SJSA1 (cell line): ENCODE data around the gene C10orf62. TPM values are rescaled to one million over a fixed set of nuclear protein-coding genes. Genes with fewer than 3 reads are reported as not detected.

ENCODE experiments used
- DNase-seq, 2 experiments: peaks; one replicate each; pipeline ENCODE4 v3.0.0-alpha.2; 2015 to 2020; ENCODE audit warnings: low spot score in 2 of 2, low read depth in 1 of 2
- H3K27ac ChIP-seq: fragments of 250-450 bp; sonication (Bioruptor Pico); 2 replicates; pipeline ENCODE4 v1.5.1; 2020; ENCODE audit warnings: mild to moderate bottlenecking, moderate library complexity
- H3K27me3 ChIP-seq: fragments of 250-450 bp; sonication (Bioruptor Pico); replicated peaks from 2 replicates; pipeline ENCODE4 v1.5.1; 2020; ENCODE audit warnings: mild to moderate bottlenecking, moderate library complexity
- H3K36me3 ChIP-seq: fragments of 250-450 bp; sonication (Bioruptor Pico); 2 replicates; pipeline ENCODE4 v1.5.1; 2020; ENCODE audit warnings: mild to moderate bottlenecking
- H3K4me1 ChIP-seq: fragments of 250-450 bp; sonication (Bioruptor Pico); replicated peaks from 2 replicates; pipeline ENCODE4 v1.6.1; 2021; ENCODE audit warnings: mild to moderate bottlenecking
- H3K4me3 ChIP-seq: fragments of 250-450 bp; sonication (Bioruptor Pico); 2 replicates; pipeline ENCODE4 v1.5.1; 2020; ENCODE audit warnings: mild to moderate bottlenecking
- H3K9me3 ChIP-seq: fragments of 250-450 bp; sonication (Bioruptor Pico); replicated peaks from 2 replicates; pipeline ENCODE4 v1.5.1; 2020; ENCODE audit warnings: mild to moderate bottlenecking
- total RNA-seq: library from RNA; depleted of rRNA; stranded (reverse); fragments of >200 nt; shearing (Covaris generic); gene quantifications from 2 replicates; pipeline ENCODE4 v1.2.3, GENCODE V29; 2014; rRNA removed

C10orf62 gene
- total RNA-seq = not detected in 2 replicates

- Histone ChIP-seq H3K4me1 (no peaks in the 10 kb centered on the region), H3K36me3 (no peaks in the 10 kb centered on the region), H3K9me3 (no peaks in the 10 kb centered on the region), H3K4me3 (no peak within 1 kb of the TSS), H3K27ac (no peak within 1 kb of the TSS), H3K27me3 (no peaks in the 10 kb centered on the region)
- DNase-seq = no peak
These were observed at the start of gene C10orf62 for GRCh38 chr10:97589479-97589878. Gene C10orf62 (plus strand): TSS chr10:97589721. CDS start chr10:97589898, 177 bp downstream.

GRCh38 chr10:97540669-97541500, 48.6 kb upstream of the C10orf62 start:
- Histone ChIP-seq H3K4me1 (peaks cover 25% of the 10 kb centered on the region), H3K27me3 (no peaks in the 10 kb centered on the region), H3K9me3 (no peaks in the 10 kb centered on the region), H3K4me3 (no peak overlapping the region), H3K36me3 (no peaks in the 10 kb centered on the region), H3K27ac (no peak overlapping the region)
- no peak for DNase-seq

GRCh38 chr10:97542169-97543024, 47.1 kb upstream of the C10orf62 start:
- Histone ChIP-seq H3K9me3 (no peaks in the 10 kb centered on the region), H3K4me1 (peaks cover 25% of the 10 kb centered on the region), H3K36me3 (no peaks in the 10 kb centered on the region), H3K27ac (peak overlapping the region; percentile 71), H3K4me3 (no peak overlapping the region), H3K27me3 (no peaks in the 10 kb centered on the region)
- peak; percentile 86 to 90 for DNase-seq

- Histone ChIP-seq H3K36me3 (no peaks in the 10 kb centered on the region), H3K27me3 (no peaks in the 10 kb centered on the region), H3K9me3 (no peaks in the 10 kb centered on the region), H3K4me3 (no peak overlapping the region), H3K27ac (peak overlapping the region; percentile 71), H3K4me1 (peaks cover 25% of the 10 kb centered on the region)
- peak; percentile 83 to 93 for DNase-seq
These were observed 46.4 kb upstream of the C10orf62 start for GRCh38 chr10:97543025-97543546.

GRCh38 chr10:97546456-97547270, 42.9 kb upstream of the C10orf62 start:
- no peak for DNase-seq
- Histone ChIP-seq H3K27me3 (no peaks in the 10 kb centered on the region), H3K4me3 (no peak overlapping the region), H3K4me1 (peaks cover 22% of the 10 kb centered on the region), H3K36me3 (no peaks in the 10 kb centered on the region), H3K27ac (no peak overlapping the region), H3K9me3 (no peaks in the 10 kb centered on the region)

GRCh38 chr10:97547271-97547600, 42.3 kb upstream of the C10orf62 start:
- Histone ChIP-seq H3K27ac (no peak overlapping the region), H3K27me3 (no peaks in the 10 kb centered on the region)
- no peak for DNase-seq

GRCh38 chr10:97547962-97548361, 41.6 kb upstream of the C10orf62 start:
- Histone ChIP-seq H3K36me3 (no peaks in the 10 kb centered on the region), H3K4me1 (peaks cover 9% of the 10 kb centered on the region), H3K4me3 (no peak overlapping the region), H3K27me3 (no peaks in the 10 kb centered on the region), H3K9me3 (no peaks in the 10 kb centered on the region), H3K27ac (no peak overlapping the region)
- DNase-seq = no peak

More at GRCh38 chr10:97547271-97547600, 42.3 kb upstream of the C10orf62 start:
- H3K36me3 ChIP-seq = no peaks in the 10 kb centered on the region
- H3K4me3 ChIP-seq = no peak overlapping the region
- no peaks in the 10 kb centered on the region for H3K9me3 ChIP-seq
- H3K4me1 ChIP-seq = peaks cover 16% of the 10 kb centered on the region

GRCh38 chr10:97548828-97549455, 40.6 kb upstream of the C10orf62 start:
- no peak for DNase-seq
- H3K4me1 ChIP-seq = peaks cover 8% of the 10 kb centered on the region
- H3K4me3 ChIP-seq = no peak overlapping the region
- no peaks in the 10 kb centered on the region for H3K36me3 ChIP-seq
- H3K27me3 ChIP-seq = no peaks in the 10 kb centered on the region
- H3K9me3 ChIP-seq = no peaks in the 10 kb centered on the region
- no peak overlapping the region for H3K27ac ChIP-seq

GRCh38 chr10:97549587-97550322, 39.8 kb upstream of the C10orf62 start:
- no peak for DNase-seq
- H3K4me3 ChIP-seq = no peak overlapping the region
- H3K4me1 ChIP-seq = peaks cover 8% of the 10 kb centered on the region
- no peaks in the 10 kb centered on the region for H3K36me3 ChIP-seq
- no peaks in the 10 kb centered on the region for H3K27me3 ChIP-seq
- no peak overlapping the region for H3K27ac ChIP-seq
- peaks cover under 1% of the 10 kb centered on the region; the same call in 1 of the 2 replicates for H3K9me3 ChIP-seq

GRCh38 chr10:97550336-97551149, 39.0 kb upstream of the C10orf62 start:
- no peak overlapping the region for H3K4me3 ChIP-seq
- peaks cover 7% of the 10 kb centered on the region; the same call in 1 of the 2 replicates for H3K9me3 ChIP-seq
- DNase-seq = no peak
- H3K36me3 ChIP-seq = no peaks in the 10 kb centered on the region
- H3K27me3 ChIP-seq = no peaks in the 10 kb centered on the region
- H3K4me1 ChIP-seq = peaks cover 8% of the 10 kb centered on the region
- no peak overlapping the region for H3K27ac ChIP-seq

GRCh38 chr10:97551271-97551670, 38.2 kb upstream of the C10orf62 start:
- Histone ChIP-seq H3K4me3 (no peak overlapping the region), H3K9me3 (peaks cover 7% of the 10 kb centered on the region; the same call in 1 of the 2 replicates), H3K27ac (no peak overlapping the region), H3K36me3 (no peaks in the 10 kb centered on the region), H3K27me3 (no peaks in the 10 kb centered on the region), H3K4me1 (peaks cover 8% of the 10 kb centered on the region)
- no peak for DNase-seq

GRCh38 chr10:97553575-97554031, 35.9 kb upstream of the C10orf62 start:
- Histone ChIP-seq H3K9me3 (peaks cover 7% of the 10 kb centered on the region; the same call in 1 of the 2 replicates), H3K27ac (no peak overlapping the region), H3K4me3 (no peak overlapping the region), H3K36me3 (no peaks in the 10 kb centered on the region), H3K27me3 (no peaks in the 10 kb centered on the region), H3K4me1 (peaks cover 8% of the 10 kb centered on the region)
- peak; percentile 54 to 66 for DNase-seq
